Skeletal muscle cell (primary cell): Measurements from ENCODE around the gene ZNF620.
"Not testable (repeated sequence)": the region's sequence is repeated elsewhere in the genome, so short reads cannot be mapped to it uniquely, and the experiment has no call there.

ENCODE experiments used
- DNase-seq: peaks from one replicate; pipeline ENCODE4 v3.0.0-alpha.2; 2010; ENCODE audit warnings: low read depth
- H3K4me3 ChIP-seq: 2 replicates; pipeline ENCODE4 v1.5.1; 2011; ENCODE audit warnings: low read depth, mild to moderate bottlenecking, control low read depth, low read length, moderate library complexity

Gene ZNF620

DNA sequence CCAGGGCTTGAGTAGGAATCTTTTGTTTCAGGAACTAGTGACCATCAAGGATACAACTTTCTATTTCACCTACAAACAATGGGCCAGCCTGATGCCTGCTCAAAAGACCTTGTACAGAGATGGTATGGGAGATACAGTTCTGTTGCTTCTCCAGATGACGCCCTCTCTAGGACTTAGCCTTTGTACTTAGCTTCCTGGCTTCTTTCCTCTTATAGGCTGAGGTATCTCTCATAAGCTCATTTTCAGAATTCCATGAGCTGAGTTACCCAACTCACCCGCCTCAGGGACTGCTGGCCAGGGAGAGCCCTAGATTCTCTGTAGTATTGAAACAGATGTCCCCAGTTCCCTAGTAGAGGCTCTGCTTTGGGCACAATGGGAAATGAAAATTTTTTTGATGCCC is 8.6 kb upstream of the ZNF620 start:
- DNase-seq = no peak
- no peak overlapping the region for H3K4me3 ChIP-seq

DNA sequence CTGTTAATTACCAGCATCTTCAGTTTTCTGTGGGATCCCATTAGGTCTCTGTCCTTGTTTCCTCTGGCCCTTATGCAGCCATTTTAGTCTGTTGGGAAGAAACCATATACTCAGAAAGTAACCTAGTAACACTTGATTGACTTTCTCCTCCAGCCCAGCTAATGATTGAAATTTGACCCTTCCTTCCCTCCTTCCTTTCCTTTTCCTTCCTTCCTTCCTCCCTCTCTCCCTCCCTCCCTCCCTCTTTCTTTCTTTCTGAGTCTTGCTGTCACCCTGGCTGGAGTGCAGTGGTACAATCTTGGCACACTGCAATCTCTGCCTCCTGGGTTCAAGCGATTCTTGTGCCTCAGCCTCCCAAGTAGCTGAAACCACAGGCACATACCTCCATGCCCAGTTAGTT is 5.9 kb upstream of the ZNF620 start:
- no peak overlapping the region for H3K4me3 ChIP-seq
- no peak for DNase-seq

DNA sequence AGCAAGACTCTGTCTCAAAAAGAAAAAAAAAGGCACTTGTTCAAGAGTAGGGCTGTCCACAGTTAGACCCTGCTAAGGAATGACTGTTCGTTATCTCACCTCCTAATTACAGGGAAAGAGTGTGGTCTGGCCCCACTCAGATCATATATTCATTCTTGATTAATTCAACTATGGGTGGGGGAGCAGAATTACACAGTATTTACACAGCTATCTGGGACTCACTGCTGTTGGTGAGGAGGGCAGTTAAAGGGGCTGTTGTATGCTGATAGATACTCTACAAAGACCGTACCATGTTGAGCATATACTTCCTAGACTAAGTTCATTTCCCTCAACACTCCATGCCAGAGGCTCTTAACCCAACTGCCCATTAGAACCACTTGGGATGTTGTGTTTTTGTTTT is 3.8 kb upstream of the ZNF620 start:
- no peak overlapping the region for H3K4me3 ChIP-seq
- no peak for DNase-seq

DNA sequence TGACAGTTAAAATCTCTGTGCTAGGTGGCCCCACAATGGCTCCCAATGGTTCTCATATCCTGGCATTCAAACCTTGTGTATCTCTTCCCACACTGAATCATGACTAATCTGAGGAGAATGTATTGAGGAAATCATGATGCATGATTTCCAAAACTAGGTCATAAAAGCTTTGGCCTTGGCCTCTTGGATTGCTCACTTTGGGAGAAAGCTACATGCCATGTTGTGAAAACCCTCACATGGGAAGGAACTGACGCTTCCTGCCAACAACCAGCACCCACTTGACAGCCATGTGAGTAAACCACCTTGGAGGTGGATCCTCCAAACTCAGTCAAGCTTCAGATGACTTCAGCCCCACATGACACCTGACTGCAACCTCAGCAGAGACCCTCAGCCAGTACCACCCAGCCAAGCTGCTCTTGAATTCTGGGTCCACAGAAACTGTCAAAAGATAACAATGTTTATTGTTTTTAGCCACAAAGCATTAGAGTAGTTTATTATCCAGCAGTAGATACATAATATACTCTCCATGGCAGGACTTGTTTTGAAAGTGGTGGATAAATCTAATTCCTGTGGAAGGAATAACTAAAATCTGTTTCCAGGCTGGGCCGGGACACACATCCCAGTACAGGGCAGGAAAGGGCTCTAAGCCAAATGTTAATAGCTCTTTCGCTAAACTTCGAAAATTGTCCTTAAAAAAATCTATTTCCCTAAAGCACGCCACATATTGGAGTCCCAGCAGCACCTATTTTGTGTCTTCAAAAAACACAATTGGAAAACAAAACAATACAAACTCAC is 1.0 kb upstream of the ZNF620 start:
- DNase-seq = peak; percentile 95
- no peak overlapping the region for H3K4me3 ChIP-seq

DNA sequence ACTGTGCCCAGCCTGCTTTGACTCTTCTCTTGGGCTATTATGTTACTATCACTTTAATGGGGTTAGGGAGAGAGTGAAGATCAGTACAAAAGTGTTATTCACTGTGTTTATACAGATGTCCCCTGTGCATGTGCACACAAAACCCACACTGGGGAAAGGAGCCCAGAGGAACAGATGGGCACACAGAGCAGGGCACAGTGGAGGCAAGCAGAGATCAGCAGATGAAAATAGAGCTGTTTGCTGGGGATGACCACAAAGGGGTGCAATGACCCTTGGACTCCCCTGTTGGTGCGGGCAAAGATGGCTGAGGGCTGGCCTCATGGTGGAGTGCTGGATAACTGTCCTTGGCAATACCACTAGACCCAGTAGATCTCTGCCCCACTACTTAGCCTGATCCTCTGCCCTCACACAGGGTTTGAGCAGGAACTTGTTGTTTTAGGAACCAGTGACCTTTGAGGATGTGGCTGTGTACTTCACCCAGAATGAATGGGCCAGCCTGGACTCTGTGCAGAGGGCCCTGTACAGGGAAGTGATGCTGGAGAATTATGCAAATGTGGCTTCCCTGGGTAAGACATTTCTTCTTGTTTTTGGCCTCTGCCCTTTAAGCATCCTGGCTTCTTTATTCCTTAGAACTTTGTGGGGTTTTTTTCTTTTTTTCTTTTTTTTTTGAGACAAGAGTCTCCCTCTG is 5.3 kb downstream of the ZNF620 start:
- no peak overlapping the region for H3K4me3 ChIP-seq
- no peak for DNase-seq

DNA sequence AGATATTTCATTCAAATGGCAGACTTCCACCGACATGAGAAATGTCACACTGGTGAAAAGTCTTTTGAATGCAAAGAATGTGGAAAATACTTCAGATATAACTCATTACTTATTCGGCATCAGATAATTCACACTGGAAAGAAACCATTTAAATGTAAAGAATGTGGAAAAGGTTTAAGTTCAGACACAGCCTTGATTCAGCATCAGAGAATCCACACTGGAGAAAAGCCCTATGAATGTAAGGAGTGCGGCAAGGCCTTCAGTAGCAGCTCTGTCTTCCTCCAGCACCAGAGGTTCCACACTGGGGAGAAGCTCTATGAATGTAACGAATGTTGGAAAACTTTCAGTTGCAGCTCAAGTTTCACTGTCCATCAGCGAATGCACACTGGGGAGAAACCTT is 10.4 kb downstream of the ZNF620 start:
- no peak overlapping the region for H3K4me3 ChIP-seq
- DNase-seq = no peak

DNA sequence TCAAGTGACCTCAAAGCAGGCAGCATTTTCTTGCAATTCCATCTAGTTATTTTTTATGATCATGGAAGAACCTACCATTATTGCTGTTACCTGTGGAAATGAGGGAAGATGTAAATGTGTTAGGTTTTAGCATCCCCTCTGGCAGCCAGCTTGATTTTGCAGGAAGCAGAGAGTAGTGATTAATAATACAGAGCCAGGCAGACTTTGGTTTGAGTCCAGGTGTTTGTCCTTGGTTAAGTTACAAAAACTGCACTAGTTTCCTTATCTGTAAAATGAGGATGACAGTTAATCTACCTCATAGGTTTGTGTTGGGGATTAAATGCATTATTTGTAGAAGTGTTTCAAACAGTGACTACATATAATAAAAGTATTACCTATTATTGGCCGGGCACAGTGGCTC is 12.2 kb downstream of the ZNF620 start:
- DNase-seq = no peak
- H3K4me3 ChIP-seq = no peak overlapping the region

DNA sequence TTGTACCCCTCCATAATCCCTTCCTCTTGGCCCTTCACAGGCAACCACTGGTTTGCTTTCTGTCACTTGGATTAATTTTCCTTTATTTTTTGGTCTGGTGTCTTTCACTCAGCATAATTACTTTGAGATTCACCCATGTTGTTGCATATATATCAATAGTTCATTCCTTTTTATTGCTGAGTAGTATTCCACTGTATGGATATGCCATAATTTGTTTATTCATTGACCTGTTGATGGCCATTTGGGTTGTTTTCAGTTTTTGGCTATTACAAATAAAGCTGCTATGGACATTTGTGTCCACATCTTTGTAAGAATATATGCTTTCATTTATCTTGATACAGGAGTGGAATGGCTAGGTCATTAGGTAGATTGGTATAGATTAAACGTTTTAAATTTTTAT is 13.0 kb downstream of the ZNF620 start:
- no peak for DNase-seq
- H3K4me3 ChIP-seq = no peak overlapping the region

DNA sequence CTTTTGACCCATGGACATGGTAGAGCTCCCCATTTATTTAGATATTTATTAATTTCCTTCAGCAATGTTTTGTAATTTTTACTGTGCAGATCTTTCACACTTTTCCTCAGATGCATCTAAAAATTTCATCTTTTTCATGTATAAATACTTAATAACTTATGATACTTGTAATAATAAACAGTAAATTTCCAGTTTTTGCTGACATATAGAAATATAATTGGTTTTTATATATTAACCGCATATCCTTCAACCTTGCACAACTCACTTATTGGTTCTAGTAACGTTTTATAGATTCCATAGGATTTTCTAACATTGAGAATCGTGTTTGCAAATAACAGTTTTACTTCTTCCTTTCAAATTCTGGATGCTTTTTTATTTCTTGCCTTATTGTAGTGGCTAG is 15.4 kb downstream of the ZNF620 start:
- no peak for DNase-seq

DNA sequence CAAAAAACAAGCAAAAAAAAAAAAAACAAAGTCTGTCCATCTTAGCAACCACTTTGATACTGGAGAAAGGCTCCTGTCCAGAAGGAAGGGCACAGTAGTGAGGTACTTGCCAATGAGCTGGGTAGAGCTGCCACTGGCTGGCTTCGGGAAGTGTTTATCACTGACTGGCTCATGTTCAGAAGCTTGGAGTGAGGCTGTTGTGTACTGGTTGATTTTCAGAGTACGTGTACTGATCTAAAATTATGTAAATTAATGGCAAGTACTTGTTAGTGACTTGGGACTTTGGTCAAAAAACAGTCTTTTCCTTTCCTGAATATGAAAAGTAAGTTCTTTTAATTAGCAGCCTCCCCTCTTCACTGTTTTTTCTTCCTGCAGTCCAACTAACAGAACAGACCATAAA is 17.9 kb downstream of the ZNF620 start:
- H3K4me3 ChIP-seq = no peak overlapping the region
- no peak for DNase-seq

More for the DNA sequence above, 15.4 kb downstream of the ZNF620 start:
- no peak overlapping the region for H3K4me3 ChIP-seq

DNA sequence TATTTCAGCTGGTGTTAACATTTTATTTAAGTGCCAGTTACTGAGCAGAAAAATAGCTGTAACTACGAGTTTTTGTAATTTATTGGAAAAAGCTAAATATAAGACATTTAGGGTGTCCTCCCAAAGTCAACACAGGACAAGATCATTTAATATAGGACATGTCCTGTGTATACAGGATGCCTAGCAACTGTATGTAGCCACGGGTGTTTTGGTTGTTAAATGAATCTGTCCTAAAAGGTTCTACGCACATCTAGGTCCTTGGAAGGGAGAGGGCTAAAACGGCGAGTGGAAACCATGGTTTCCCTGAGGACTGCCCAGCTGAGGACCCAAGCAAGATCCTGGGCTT is 18.4 kb downstream of the ZNF620 start:
- H3K4me3 ChIP-seq = peak overlapping the region; percentile 80
- no peak for DNase-seq

DNA sequence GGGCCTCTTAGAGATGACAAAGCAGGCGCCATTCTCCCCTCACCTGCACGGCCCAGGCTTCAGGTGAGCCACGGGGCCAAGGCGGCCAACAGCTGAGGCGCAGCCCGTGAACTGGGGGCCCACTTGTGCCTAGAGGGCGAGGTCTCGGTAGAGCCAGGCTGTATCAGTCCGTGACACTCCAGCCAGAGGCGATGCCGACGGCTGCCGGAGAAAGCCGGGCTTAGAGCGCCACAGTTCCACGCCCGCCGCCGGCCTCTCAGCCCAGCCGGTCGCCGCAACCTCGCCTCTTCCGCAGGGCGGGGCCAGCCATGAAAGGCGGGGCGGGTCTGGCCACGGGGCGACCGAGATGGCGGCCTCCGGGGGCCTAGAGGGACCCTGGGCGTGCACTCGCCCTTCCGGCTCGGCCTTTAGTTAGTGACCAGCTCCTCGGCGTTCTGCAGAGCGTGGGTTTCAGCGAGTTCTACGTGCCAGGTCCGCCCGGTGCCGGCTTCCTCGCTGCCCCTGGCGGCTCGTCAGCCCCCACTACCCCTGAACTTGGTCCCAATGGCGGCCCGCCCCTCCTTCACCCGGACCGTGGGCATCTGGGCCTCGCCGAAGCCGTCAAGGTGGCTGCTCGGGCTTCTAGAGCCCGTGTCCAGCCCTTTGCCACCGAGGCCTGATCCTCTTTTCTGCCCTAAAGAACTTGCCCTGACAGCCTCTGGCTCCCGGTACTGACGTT is 18.9 kb downstream of the ZNF620 start, which contains the start of gene ZNF621:
Gene ZNF621, plus strand, starts transcription at position 393 of the 718 bp plus-strand sequence. CDS start 881 bp downstream, outside the sequence.
- peak; percentile 53 for DNase-seq
- peak within 1 kb of the TSS; percentile 80 for H3K4me3 ChIP-seq

DNA sequence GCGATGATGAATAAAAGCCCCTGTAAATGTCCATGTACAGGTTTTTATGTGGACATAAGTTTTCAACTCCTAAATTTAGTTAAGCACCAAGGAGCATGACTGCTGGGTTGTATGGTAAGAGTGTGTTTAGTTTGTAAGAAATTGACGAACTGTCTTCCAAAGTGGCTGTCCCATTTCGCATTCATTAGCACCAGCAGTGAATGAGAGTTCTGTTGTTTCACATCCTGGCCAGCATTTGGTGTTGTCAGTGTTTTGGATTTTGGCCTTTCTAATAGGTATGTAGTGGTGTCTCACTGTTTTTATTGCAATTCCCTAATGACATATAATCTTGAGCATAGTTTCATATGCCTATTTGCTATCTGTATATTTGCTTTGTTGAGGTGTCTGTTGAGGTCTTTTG is 22.6 kb downstream of the ZNF620 start:
- H3K4me3 ChIP-seq = no peak overlapping the region
- DNase-seq = no peak

DNA sequence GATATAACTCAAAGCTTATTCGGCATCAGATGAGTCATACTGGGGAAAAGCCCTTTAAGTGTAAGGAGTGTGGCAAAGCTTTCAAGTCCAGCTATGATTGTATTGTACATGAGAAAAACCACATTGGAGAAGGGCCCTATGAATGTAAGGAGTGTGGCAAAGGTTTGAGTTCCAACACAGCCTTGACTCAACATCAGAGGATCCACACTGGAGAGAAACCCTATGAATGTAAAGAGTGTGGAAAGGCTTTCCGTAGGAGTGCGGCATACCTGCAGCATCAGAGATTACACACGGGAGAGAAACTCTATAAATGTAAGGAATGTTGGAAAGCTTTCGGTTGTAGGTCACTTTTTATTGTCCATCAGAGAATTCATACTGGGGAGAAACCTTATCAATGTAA is 26.4 kb downstream of the ZNF620 start:
- DNase-seq = no peak
- no peak overlapping the region for H3K4me3 ChIP-seq

DNA sequence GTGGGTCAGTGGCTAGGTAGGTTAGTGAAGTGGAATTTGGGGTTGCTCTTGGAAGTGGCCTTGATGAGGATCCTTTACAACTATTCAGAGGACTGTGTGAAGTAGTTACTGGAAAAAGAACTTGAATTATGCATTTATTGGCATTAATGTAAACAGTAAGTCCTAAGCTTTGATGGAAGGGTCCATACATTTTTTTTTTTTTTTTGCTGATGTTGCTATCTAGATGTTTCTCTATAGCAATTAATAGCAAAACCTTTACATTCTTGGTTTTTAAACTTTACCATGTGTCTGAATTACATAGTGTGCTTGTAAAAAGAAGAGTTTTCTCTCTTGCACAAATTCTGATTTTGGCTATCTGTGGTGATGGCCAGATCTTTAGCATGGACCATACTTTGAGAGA is 28.4 kb downstream of the ZNF620 start:
- H3K4me3 ChIP-seq = no peak overlapping the region
- no peak for DNase-seq

DNA sequence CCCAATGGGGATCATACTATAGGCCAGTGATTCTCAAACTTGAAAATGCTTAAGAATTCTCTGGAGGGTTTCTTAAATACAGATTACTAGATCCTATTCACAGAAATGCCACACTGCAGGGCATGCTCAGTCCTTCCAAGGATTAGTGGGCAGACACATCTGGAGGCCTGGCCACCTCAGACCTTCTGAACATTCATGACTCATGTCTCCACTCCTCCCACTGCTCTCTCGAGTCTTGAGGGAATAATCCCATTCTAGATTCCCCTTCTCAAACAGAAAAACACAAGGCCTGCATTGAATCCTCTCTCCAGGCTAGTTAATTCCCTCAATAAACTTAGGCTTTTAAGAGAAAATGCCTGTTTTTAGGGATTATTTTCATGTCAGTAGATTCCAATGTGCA is 41.0 kb downstream of the ZNF620 start:
- no peak overlapping the region for H3K4me3 ChIP-seq
- peak; percentile 77 for DNase-seq

DNA sequence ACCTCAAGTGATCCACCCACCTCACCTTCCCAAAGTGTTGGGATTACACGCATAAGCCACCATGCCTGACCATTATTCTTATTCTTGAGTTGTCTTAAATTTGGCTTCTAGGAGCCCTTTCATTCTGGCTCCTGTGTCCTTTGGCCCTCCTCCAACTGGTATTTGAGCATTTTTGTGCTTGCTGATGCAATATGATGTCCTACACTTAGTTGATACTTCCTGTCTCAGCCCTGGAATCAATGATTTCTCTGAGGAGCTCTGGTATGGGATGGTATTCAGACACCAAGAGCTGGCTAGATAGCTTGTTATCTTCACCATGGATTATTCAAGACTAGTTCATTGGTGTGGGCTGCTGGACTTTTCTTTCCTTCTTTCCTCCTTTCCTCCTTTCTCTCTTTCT is 44.3 kb downstream of the ZNF620 start:
- peak; percentile 22 for DNase-seq
- H3K4me3 ChIP-seq = no peak overlapping the region

DNA sequence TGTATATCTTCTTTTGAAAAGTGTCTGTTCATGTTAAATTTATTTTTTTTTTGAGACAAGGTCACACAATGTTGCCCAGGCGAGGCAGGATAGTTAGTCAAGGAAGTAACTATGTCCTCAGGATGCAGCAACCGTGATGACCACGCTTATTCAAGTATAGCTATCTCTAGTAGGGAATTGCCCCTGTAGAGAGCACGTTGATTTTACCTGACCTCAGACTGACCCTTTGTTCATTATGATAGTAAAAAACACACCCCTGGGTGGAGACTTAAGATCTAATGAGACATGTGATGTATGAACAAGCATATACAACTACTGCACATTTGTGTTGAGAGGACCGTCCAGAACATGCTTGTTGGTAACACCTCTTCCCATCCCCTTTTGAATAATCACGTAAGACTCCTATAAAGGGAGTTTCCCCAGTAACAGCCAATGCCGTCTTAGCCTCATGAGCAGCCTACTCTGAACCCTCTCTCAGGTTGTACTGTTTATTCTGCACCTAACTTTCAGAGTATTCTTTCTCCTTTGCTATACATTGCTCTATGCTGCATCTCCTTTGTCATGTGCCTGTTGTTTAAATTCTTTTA is 51.8 kb downstream of the ZNF620 start:
- no peak for DNase-seq
- H3K4me3 ChIP-seq = no peak overlapping the region

DNA sequence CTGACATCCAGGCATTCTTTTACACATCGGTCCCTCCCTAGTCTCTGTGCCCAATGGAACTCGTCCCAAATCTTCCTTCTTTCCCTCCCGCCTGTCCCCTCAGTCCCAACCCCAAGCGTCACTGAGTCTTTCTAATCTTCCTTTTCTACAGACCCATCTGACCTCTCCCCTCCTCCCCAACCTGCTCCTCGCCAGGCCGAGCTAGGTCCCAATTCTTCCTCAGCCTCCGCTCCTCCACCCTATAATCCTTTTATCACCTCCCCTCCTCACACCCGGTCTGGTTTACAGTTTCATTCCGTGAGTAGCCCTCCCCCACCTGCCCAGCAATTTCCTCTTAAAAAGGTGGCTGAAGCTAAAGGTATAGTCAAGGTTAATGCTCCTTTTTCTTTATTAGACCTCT is 56.6 kb downstream of the ZNF620 start:
- not testable (repeated sequence) for H3K4me3 ChIP-seq

DNA sequence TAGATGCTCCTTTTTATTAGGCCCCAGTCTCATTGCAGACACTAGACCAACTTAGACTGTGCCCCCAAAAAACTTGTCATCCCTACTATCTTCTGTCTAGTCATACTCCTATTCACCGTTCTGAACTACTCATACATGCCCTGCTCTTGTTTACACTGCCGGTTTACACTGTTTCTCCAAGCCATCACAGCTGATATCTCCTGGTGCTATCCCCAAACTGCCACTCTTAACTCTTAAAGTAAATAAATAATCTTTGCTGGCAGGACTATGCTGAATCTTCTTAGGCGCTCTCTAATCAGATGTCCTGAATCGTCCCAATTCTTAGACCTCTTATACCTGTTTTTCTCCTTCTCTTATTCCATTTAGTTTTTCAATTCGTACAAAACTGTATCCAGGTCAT is 59.8 kb downstream of the ZNF620 start:
- H3K4me3 ChIP-seq, DNase-seq: not testable (repeated sequence)

More for the DNA sequence above, 56.6 kb downstream of the ZNF620 start:
- DNase-seq = not testable (repeated sequence)
